ENCODE data around the gene ALDH8A1.

The ALDH8A1 gene

GRCh38 chr6:134967711-134968110 lies 17.8 kb upstream of the ALDH8A1 start:
- TF ChIP-seq, protein P1, sequence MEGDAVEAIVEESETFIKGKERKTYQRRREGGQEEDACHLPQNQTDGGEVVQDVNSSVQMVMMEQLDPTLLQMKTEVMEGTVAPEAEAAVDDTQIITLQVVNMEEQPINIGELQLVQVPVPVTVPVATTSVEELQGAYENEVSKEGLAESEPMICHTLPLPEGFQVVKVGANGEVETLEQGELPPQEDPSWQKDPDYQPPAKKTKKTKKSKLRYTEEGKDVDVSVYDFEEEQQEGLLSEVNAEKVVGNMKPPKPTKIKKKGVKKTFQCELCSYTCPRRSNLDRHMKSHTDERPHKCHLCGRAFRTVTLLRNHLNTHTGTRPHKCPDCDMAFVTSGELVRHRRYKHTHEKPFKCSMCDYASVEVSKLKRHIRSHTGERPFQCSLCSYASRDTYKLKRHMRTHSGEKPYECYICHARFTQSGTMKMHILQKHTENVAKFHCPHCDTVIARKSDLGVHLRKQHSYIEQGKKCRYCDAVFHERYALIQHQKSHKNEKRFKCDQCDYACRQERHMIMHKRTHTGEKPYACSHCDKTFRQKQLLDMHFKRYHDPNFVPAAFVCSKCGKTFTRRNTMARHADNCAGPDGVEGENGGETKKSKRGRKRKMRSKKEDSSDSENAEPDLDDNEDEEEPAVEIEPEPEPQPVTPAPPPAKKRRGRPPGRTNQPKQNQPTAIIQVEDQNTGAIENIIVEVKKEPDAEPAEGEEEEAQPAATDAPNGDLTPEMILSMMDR (IDR thresholded peaks at IDR 0.05; ENCODE audit: low read depth, low read length, missing control alignments) = no peak
- no peak overlapping the region for H3K4me3 ChIP-seq (replicated peaks; ENCODE audit: low read depth, low read length)
- no peak for DNase-seq (ENCODE audit: extremely low read depth, low read depth)

GRCh38 chr6:134964451-134965203 lies 14.7 kb upstream of the ALDH8A1 start:
- no peak overlapping the region for H3K4me3 ChIP-seq (replicated peaks; ENCODE audit: low read depth, low read length)
- no peak for DNase-seq (ENCODE audit: extremely low read depth, low read depth)
- TF ChIP-seq, protein P1 (IDR thresholded peaks at IDR 0.05; ENCODE audit: low read depth, low read length, missing control alignments) = no peak

- no peak for DNase-seq (ENCODE audit: extremely low read depth, low read depth)
- TF ChIP-seq, protein P1 (IDR thresholded peaks at IDR 0.05; ENCODE audit: low read depth, low read length, missing control alignments) = no peak
These were observed 12.5 kb upstream of the ALDH8A1 start for GRCh38 chr6:134962421-134962820.

DNA sequence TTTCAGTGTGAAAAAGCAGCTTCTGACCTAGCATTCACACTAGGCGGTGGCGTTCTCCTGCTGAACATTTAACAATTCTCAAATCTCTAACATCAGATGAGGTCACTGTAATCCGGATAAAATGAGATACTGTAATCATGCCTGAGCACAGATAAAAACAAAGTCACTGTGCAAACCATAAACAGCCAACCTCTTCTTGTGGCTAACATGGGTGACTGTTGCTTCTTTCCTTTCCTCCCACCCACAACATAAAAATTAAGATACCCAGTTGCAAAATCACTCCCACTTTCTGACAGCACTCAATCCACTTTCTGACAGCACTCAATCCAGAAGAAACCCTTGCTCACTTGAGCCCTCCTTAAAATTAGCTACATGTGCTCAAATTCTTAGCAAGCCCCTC lies 11.5 kb upstream of the ALDH8A1 start:
- TF ChIP-seq, protein P1 (IDR thresholded peaks at IDR 0.05; ENCODE audit: low read depth, low read length, missing control alignments) = no peak
- DNase-seq (ENCODE audit: extremely low read depth, low read depth) = no peak
- H3K4me3 ChIP-seq (replicated peaks; ENCODE audit: low read depth, low read length) = no peak overlapping the region

More at GRCh38 chr6:134962421-134962820, 12.5 kb upstream of the ALDH8A1 start:
- no peak overlapping the region for H3K4me3 ChIP-seq (replicated peaks; ENCODE audit: low read depth, low read length)

DNA sequence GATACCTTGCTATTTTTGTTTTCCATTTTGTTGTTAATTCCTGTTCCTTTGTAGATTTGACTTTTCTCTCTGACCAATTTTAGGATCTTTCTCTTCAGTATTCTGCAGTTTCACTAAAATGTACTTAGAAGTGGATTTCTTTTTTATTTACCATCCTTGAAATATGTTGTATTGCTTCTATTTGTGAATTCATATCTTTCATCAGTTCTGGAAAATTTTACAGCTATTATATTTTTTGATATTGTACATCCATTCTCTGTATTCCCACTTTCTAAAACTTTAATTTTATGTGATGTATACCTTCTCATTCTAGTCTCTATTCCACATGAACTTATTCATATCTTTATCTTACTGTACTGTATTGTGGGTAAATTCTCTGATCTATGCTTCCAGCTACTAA lies 9.7 kb upstream of the ALDH8A1 start:
- H3K4me3 ChIP-seq (replicated peaks; ENCODE audit: low read depth, low read length) = no peak overlapping the region
- TF ChIP-seq, protein P1 (IDR thresholded peaks at IDR 0.05; ENCODE audit: low read depth, low read length, missing control alignments) = no peak
- DNase-seq (ENCODE audit: extremely low read depth, low read depth) = no peak

- TF ChIP-seq, protein P1 (IDR thresholded peaks at IDR 0.05; ENCODE audit: low read depth, low read length, missing control alignments) = no peak
- DNase-seq (ENCODE audit: extremely low read depth, low read depth) = no peak
These were observed 6.8 kb upstream of the ALDH8A1 start for GRCh38 chr6:134956676-134957075.

More at GRCh38 chr6:134956676-134957075, 6.8 kb upstream of the ALDH8A1 start:
- no peak overlapping the region for H3K4me3 ChIP-seq (replicated peaks; ENCODE audit: low read depth, low read length)
